AG10803 (cell line): ENCODE measurements around the gene ZFAND4.

ENCODE experiments used
- DNase-seq: peaks from one replicate; pipeline ENCODE4 v3.0.0; 2010; ENCODE audit warnings: low read depth
- H3K4me3 ChIP-seq: 2 replicates; pipeline ENCODE4 v1.5.1; 2011; ENCODE audit warnings: mild to moderate bottlenecking, low read length, control low read depth
- CTCF ChIP-seq: conservative IDR thresholded peaks from 2 replicates; pipeline ENCODE4 v1.5.1; 2011; ENCODE audit warnings: mild to moderate bottlenecking, low read length, control low read depth, inconsistent platforms

The ZFAND4 gene

GRCh38 chr10:45599646-45600045 lies 72.9 kb downstream of the ZFAND4 start:
- TF ChIP-seq CTCF: no peak
- no peak overlapping the region for H3K4me3 ChIP-seq
- DNase-seq: no peak

GRCh38 chr10:45599021-45599603 lies 73.5 kb downstream of the ZFAND4 start:
- TF ChIP-seq CTCF: no peak
- H3K4me3 ChIP-seq: no peak overlapping the region
- no peak for DNase-seq

- no peak for TF ChIP-seq CTCF
- no peak for DNase-seq
- no peak overlapping the region for H3K4me3 ChIP-seq
These were observed 76.0 kb downstream of the ZFAND4 start for GRCh38 chr10:45596526-45596925.

DNA sequence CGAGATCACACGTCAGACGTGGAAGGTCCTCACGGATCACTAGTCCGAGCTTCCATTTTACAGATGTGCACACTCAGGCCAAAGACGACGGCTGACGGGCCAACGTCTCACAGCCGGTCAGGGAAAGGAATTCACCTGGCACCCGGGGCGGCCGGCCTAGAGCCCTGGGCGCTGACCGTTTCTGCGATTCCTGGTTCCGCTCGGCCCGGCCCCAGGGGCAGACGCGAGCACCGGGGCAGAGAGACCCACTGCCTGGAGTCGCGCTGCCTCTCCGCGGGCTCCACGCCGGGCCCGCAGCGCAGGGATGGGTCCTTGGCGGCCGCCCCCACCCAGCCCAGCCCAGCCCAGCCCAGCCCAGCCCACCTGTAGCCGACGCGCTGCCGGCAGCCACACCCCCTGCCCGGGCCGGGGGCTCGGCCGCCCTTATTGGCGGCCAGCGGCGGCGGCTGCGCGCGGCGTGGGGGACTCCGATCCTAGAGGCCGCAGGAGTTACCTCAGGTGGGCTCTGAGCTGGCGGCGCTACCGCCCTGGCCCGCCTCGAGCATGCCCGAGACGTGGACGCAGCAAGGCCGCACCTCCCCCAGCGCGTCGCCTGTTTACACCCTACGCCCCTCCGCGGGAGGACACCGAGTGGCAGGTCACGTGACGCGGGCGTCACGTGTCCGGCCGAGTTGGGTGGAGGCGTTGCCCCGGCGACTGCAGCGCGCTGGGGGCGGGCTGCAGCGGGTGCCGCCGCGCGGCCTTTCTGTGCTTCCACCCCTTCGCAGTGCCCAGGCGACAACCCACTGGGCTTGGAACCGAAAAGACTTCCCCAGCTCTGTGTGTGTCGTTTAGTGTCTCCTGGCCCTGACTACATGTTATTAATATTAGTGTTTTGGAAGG lies 78.1 kb downstream of the ZFAND4 start:
- H3K4me3 ChIP-seq: peak overlapping the region; percentile 70
- DNase-seq: peak; percentile 91
- TF ChIP-seq CTCF: no peak

- DNase-seq: no peak
- peak overlapping the region; percentile 70 for H3K4me3 ChIP-seq
- TF ChIP-seq CTCF: no peak
These were observed 78.7 kb downstream of the ZFAND4 start for GRCh38 chr10:45593938-45594275.

GRCh38 chr10:45592926-45593325 lies 79.6 kb downstream of the ZFAND4 start:
- no peak for TF ChIP-seq CTCF
- no peak overlapping the region for H3K4me3 ChIP-seq

DNA sequence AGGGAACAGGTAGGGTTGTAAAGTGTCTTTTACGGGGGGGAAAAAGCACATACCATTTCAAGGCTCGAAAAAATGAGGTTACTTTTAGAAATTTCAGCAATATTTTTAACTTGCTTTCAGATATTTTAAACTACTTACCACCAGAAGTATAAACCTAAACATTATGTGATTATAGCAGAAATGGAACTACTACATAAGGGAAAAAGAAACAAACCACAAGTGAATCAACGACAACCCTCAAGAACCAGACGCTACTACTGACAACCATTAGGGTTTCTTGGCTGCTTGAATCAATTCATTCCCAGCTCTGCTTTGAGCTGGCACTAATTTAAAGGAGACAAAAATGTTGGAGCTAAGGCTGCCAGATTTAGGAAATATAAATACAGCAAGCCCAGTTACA lies 80.1 kb downstream of the ZFAND4 start:
- H3K4me3 ChIP-seq: no peak overlapping the region
- DNase-seq: peak; percentile 15
- TF ChIP-seq CTCF: no peak

More at GRCh38 chr10:45592926-45593325, 79.6 kb downstream of the ZFAND4 start:
- no peak for DNase-seq
